Measurements from ENCODE around the gene GPR84. TPM values are rescaled to one million over a fixed set of nuclear protein-coding genes. Genes with fewer than 3 reads are reported as not detected.

Gene GPR84
- total and polyA plus RNA-seq, 9 of the 15 experiments (the other 6 are each of a cell fraction or from before 2014, with no cell fraction given): 0.07 to 0.18 (median 0.11) TPM; not detected in 5

GRCh38 chr12:54359762-54360351, 4.4 kb downstream of the GPR84 start (continued):
- no peak for TF ChIP-seq ZNF407 (IDR thresholded peaks at IDR 0.05; ENCODE audit: low read depth)
- TF ChIP-seq ZNF785 (CRISPR knock-in tag; IDR thresholded peaks at IDR 0.05): no peak
- TF ChIP-seq TFE3 (CRISPR knock-in tag; IDR thresholded peaks at IDR 0.05): no peak
- no peak for TF ChIP-seq MYC (IDR thresholded peaks at IDR 0.05; ENCODE audit: low read depth, low read length)
- TF ChIP-seq MYC (CRISPR knock-in tag; IDR thresholded peaks at IDR 0.05; ENCODE audit: borderline replicate concordance, low read depth): no peak
- TF ChIP-seq FUS (optimal IDR thresholded peaks at IDR 0.05; ENCODE audit: low read depth, low read length): no peak
- TF ChIP-seq PKNOX1 (IDR thresholded peaks at IDR 0.05): no peak
- no peak for TF ChIP-seq ZNF449 (CRISPR knock-in tag; IDR thresholded peaks at IDR 0.05)
- TF ChIP-seq ZNF444 (CRISPR knock-in tag; IDR thresholded peaks at IDR 0.05): no peak
- TF ChIP-seq ZNF431 (CRISPR knock-in tag; IDR thresholded peaks at IDR 0.05): no peak
- TF ChIP-seq PML (IDR thresholded peaks at IDR 0.05; ENCODE audit: low read length): no peak
- TF ChIP-seq HMGXB4 (CRISPR knock-in tag; IDR thresholded peaks at IDR 0.05): no peak
- peak; percentile 81 for TF ChIP-seq FOSL1 (tag; conservative IDR thresholded peaks at IDR 0.05)

All from K562 (cell line).